Measurements from ENCODE around the gene CD47. TPM values are rescaled to one million over a fixed set of nuclear protein-coding genes. Genes with fewer than 3 reads are reported as not detected.

Gene CD47
- total and polyA plus RNA-seq, 2 of the 4 experiments (the other 2 are of a cell fraction) = 45.9 to 52.0 TPM

GRCh38 chr3:108130701-108131474, 40.1 kb upstream of the CD47 start (continued):
- TF ChIP-seq CHD1 (IDR thresholded peaks at IDR 0.05; ENCODE audit: low read depth, low read length) (no peak), FOS (IDR thresholded peaks at IDR 0.05; ENCODE audit: low read depth, low read length) (peak; percentile 81)

GRCh38 chr3:108130236-108130635, 39.4 kb upstream of the CD47 start:
- no peak for DNase-seq
- Histone ChIP-seq H3K14ac (replicated peaks; ENCODE audit: low read depth, low read length) (peak overlapping the region; percentile 59), H3K27ac (ENCODE audit: insufficient read depth, low read length) (peak overlapping the region; percentile 64; the same call in 1 of the 2 replicates), H4K91ac (ENCODE audit: insufficient read depth, low read depth, low read length) (peak overlapping the region; percentile 39; the same call in 1 of the 2 replicates), H3K23ac (ENCODE audit: low read depth, low read length) (peak overlapping the region; percentile 10; the same call in 1 of the 2 replicates), H3K9me3 (ENCODE audit: control insufficient read depth, insufficient read depth, low read length) (no peaks in the 10 kb centered on the region), H2BK120ac (ENCODE audit: low read depth, low read length) (peak overlapping the region; percentile 84), H3K9ac (ENCODE audit: low read depth, low read length) (no peak overlapping the region; the same call in 1 of the 2 replicates), H2AK9ac (replicated peaks; ENCODE audit: low read depth, low read length, poor library complexity) (no peak overlapping the region), H3K18ac (ENCODE audit: low read depth, low read length) (peak overlapping the region; percentile 82), H4K20me1 (ENCODE audit: insufficient read depth, low read length) (no peaks in the 10 kb centered on the region), H3K79me1 (ENCODE audit: low read depth in 1 of 2, low read length in 2 of 2) (peaks cover 0 to 8% of the 10 kb centered on the region in 2 experiments; a peak in 1 of 4 replicates), H4K5ac (ENCODE audit: low read depth, low read length) (peak overlapping the region; percentile 20; the same call in 1 of the 2 replicates), H3K27me3 (ENCODE audit: control insufficient read depth, insufficient read depth, low read length) (no peaks in the 10 kb centered on the region), H2BK15ac (ENCODE audit: low read depth, low read length) (peak overlapping the region; percentile 69; the same call in 2 of the 3 replicates), H3K4me3 (ENCODE audit: insufficient read depth, low read depth, low read length) (no peak overlapping the region), H2AK5ac (ENCODE audit: low read depth, low read length) (peak overlapping the region; percentile 80), H2AFZ (replicated peaks; ENCODE audit: low read length, poor library complexity) (no peak overlapping the region), H3K36me3 (ENCODE audit: control insufficient read depth, insufficient read depth, low read length) (no peaks in the 10 kb centered on the region), H4K8ac (ENCODE audit: low read depth in 2 of 2, low read length in 2 of 2) (peak overlapping the region in 1 of 2 experiments; percentile 71; a peak in 3 of 4 replicates), H3K4me1 (ENCODE audit: control insufficient read depth, insufficient read depth, low read length) (peaks cover 26% of the 10 kb centered on the region), H3K9me1 (ENCODE audit: insufficient read depth, low read length) (peaks cover 19% of the 10 kb centered on the region), H3K56ac (ENCODE audit: extremely low read depth, insufficient read depth, low read length) (peak overlapping the region; percentile 8; the same call in 1 of the 2 replicates), H2BK5ac (ENCODE audit: low read depth, low read length, poor library complexity, severe bottlenecking) (peak overlapping the region; percentile 89), H3K4me2 (ENCODE audit: low read depth, low read length) (no peak overlapping the region), H2BK20ac (ENCODE audit: low read depth, low read length) (peak overlapping the region; percentile 77), H3K4ac (ENCODE audit: low read depth, low read length) (peak overlapping the region; percentile 47)
- intact Hi-C loops (cut with micrococcal nuclease) (loop anchor here (2.0 to 5.0 kb wide), 2 partner anchors 39 to 92 kb away; partner anchors contain the start of genes CD47 and IFT57), dilution Hi-C loops (cut with HindIII; ENCODE audit: low sequenced_read_pairs, unreplicated experiment) (no loop called here), in situ Hi-C loops (cut with MboI; ENCODE audit: low sequenced_read_pairs) (no loop called here)
- ChIA-PET POLR2A (ENCODE audit: unreplicated experiment) (no interaction called here), CTCF (no interaction called here)
- no peak for ATAC-seq (ENCODE audit: low read depth)
- BruUV-seq (replicated peaks) = no TSS peak
- WGBS, 2 experiments (ENCODE audit: extremely low coverage in 2 of 2, insufficient read length in 1 of 2) = no CpG with 5 or more reads among the region's 4 CpGs
- no peak for TF ChIP-seq FOS (IDR thresholded peaks at IDR 0.05; ENCODE audit: low read depth, low read length)
- no peak for TF ChIP-seq MXI1 (IDR thresholded peaks at IDR 0.05; ENCODE audit: borderline replicate concordance, low read depth, low read length)
- TF ChIP-seq USF2 (IDR thresholded peaks at IDR 0.05; ENCODE audit: low read depth, low read length) = no peak
- no peak for TF ChIP-seq RAD21 (IDR thresholded peaks at IDR 0.05; ENCODE audit: low read length)
- TF ChIP-seq RFX5 (IDR thresholded peaks at IDR 0.05; ENCODE audit: low read depth, low read length) = no peak
- no peak for TF ChIP-seq POLR2A (IDR thresholded peaks at IDR 0.05; ENCODE audit: low read depth, low read length)
- TF ChIP-seq BHLHE40 (IDR thresholded peaks at IDR 0.05; ENCODE audit: low read depth, low read length) = no peak
- TF ChIP-seq RCOR1 (IDR thresholded peaks at IDR 0.05; ENCODE audit: insufficient replicate concordance, low read length) = no peak
- no peak for TF ChIP-seq CHD1 (IDR thresholded peaks at IDR 0.05; ENCODE audit: low read depth, low read length)
- no peak for TF ChIP-seq CEBPB (IDR thresholded peaks at IDR 0.05; ENCODE audit: low read depth, low read length)
- no peak for TF ChIP-seq ELK1 (IDR thresholded peaks at IDR 0.05; ENCODE audit: borderline replicate concordance, low read depth, low read length)
- TF ChIP-seq NFE2L2 (IDR thresholded peaks at IDR 0.05; ENCODE audit: low read depth, low read length) = no peak
- no peak for TF ChIP-seq SMC3 (IDR thresholded peaks at IDR 0.05; ENCODE audit: low read depth, low read length)
- TF ChIP-seq MAFK (IDR thresholded peaks at IDR 0.05; ENCODE audit: low read depth, low read length) = no peak
- no peak for TF ChIP-seq MAZ (IDR thresholded peaks at IDR 0.05; ENCODE audit: borderline replicate concordance, low read depth, low read length)

Data from IMR-90 (cell line).